Measurements from ENCODE around the gene OR8B3.
"Not testable (repeated sequence)": the region's sequence is repeated elsewhere in the genome, so short reads cannot be mapped to it uniquely, and the experiment has no call there.

The OR8B3 gene, protein sequence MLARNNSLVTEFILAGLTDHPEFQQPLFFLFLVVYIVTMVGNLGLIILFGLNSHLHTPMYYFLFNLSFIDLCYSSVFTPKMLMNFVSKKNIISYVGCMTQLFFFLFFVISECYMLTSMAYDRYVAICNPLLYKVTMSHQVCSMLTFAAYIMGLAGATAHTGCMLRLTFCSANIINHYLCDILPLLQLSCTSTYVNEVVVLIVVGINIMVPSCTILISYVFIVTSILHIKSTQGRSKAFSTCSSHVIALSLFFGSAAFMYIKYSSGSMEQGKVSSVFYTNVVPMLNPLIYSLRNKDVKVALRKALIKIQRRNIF

GRCh38 chr11:124398924-124399323 lies at the start of gene OR8B3:
OR8B3 (minus strand) TSS chr11:124399024; CDS start chr11:124397351, 1,673 bp downstream.
- DNase-seq (ENCODE audit: low read depth), result no peak

- DNase-seq (ENCODE audit: low read depth), result no peak
Observed at GRCh38 chr11:124446916-124447315, 48.1 kb upstream of the OR8B3 start.

GRCh38 chr11:124445646-124446150 lies 46.9 kb upstream of the OR8B3 start, which contains the start of gene OR8B8:
OR8B8 (minus strand) TSS chr11:124445696; CDS start chr11:124441085, 4,611 bp downstream.
- DNase-seq (ENCODE audit: low read depth), result no peak

- DNase-seq (ENCODE audit: low read depth), result no peak
Observed at GRCh38 chr11:124442847-124443246, 44.0 kb upstream of the OR8B3 start.

DNA sequence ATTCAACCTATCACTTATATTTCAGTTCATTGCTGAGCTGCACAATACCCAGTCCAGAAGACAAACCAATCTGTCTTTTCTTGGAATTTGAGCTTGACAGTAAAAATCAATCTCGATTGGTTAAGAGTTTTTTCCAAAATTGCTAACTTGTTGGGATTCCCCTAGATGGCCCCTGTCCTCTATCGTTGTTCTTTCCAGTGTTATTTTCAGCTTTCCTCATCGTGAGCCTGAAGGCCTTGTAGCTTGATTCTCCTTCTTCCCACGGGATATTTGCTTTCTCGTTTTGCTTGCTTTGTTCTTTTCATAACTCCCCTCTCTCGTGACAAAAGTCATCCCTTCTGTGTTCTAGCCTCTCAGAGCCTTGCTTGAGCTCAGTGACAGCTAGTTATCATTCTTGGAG lies 43.6 kb upstream of the OR8B3 start:
- no peak for DNase-seq (ENCODE audit: low read depth)

GRCh38 chr11:124441519-124441918 lies 42.7 kb upstream of the OR8B3 start:
- no peak for DNase-seq (ENCODE audit: low read depth)

- no peak for DNase-seq (ENCODE audit: low read depth)
Observed at GRCh38 chr11:124441081-124441480, 42.3 kb upstream of the OR8B3 start.

DNA sequence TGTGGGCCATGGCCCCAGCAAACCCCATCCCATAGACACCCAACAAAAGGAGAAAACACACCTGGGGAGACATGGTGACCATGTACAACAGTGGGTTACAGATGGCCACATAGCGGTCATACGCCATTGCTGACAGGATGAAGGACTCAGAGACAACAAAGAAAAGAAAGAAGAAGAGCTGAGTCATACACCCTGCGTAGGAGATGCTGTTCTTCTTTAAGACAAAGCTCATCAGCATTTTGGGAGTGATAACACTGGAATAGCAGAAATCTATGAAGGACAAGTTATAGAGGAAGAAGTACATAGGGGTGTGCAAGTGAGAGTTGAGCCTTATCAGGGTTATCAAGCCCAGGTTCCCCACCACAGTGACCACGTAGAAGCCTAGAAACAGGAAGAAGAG lies 41.8 kb upstream of the OR8B3 start:
- no peak for DNase-seq (ENCODE audit: low read depth)

DNA sequence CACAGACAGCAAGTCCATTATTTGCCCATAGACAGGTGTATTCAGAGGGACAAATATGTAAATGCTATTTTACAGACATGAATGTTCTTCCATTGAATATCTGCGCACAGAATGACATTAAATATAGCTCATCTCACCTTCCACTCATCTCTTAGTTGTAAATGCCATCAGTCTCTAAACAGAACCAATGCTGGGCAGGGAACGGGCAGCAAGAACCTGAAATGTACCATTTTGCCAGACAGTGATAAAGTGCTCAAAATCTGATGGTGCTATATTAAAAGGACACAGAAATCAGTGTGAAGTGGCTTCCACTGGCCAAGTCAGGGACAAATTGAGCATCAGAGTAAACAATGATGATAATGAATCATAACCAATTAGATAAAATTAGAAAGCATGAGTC lies 35.9 kb upstream of the OR8B3 start:
- DNase-seq (ENCODE audit: low read depth), result no peak

DNA sequence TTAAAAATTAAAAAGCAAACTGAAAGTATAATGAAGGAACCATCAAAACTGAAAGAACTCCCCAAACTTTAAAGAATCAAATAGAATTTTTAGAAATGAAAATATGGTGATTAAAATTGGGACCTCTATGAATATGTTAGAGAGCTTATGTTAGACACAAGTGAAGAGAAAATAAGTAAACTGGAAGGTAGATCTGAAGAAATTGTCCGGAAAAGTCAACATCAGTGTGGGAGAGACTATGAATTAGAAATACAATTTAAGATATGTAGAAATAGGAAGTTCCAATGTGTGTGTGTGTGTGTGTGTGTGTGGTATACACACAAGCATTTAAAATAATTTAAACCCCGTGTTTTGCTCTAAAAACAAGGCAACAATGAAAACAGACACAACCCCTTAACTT lies 30.8 kb upstream of the OR8B3 start:
- no peak for DNase-seq (ENCODE audit: low read depth)

- DNase-seq (ENCODE audit: low read depth), result no peak
Observed at GRCh38 chr11:124424384-124424921, 25.6 kb upstream of the OR8B3 start, which contains the start of gene OR8B4. OR8B4 (minus strand) TSS chr11:124424871; CDS start chr11:124424871, 0 bp downstream.

DNA sequence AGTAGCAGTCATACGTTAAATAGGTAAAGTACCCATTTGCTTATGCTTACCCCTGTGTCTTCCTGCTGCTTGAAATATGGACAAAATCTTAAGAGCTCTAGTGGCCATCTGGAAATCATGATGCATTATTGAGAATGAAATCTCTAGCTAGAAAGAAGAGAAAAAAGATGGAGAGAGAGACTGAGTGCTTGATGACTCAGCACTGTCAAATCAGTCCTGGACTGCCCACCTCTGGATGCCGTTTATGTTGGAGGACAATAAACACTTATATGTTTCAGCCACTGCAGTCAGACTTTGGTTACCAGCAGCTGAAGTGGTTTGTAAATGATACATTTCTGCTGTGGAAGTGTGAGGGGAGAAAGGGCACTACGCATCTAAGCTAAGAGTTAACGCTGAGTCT lies 22.2 kb upstream of the OR8B3 start:
- no peak for DNase-seq (ENCODE audit: low read depth)

GRCh38 chr11:124415356-124415923 lies 16.6 kb upstream of the OR8B3 start:
- DNase-seq (ENCODE audit: low read depth), result no peak

GRCh38 chr11:124409906-124410305 lies 11.1 kb upstream of the OR8B3 start:
- DNase-seq (ENCODE audit: low read depth), result no peak

- DNase-seq (ENCODE audit: low read depth), result no peak
Observed at GRCh38 chr11:124405581-124405980, 6.8 kb upstream of the OR8B3 start.

GRCh38 chr11:124403186-124403585 lies 4.4 kb upstream of the OR8B3 start:
- DNase-seq (ENCODE audit: low read depth), result not testable (repeated sequence)

- DNase-seq (ENCODE audit: low read depth), result no peak
Observed at GRCh38 chr11:124402326-124402922, 3.6 kb upstream of the OR8B3 start.

- DNase-seq (ENCODE audit: low read depth), result not testable (repeated sequence)
Observed at GRCh38 chr11:124396847-124397246, 2.0 kb downstream of the OR8B3 start.

DNA sequence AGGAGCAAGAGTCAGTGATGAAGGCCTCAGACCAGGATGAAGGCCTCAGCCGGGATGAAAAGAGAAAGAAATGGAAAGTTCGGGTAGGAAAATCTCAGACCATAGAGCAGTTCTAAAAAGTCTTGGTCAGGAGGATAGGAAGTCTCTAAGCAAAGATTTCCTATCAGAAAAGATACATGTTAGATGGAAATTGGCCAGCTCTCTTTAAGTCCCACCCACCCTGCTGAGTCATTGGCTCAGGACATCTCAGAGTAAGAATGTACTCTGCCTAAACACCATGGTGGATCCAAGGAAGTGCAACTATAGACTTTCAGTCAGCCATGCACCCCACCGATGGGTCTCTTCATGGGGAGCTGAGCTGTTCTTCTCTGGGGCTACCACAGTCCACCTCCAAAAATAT lies 4.4 kb downstream of the OR8B3 start:
- DNase-seq (ENCODE audit: low read depth), result no peak

- no peak for DNase-seq (ENCODE audit: low read depth)
Observed at GRCh38 chr11:124384399-124384798, 14.4 kb downstream of the OR8B3 start, which contains the start of gene OR8B2. OR8B2 (minus strand) TSS chr11:124384499; CDS start chr11:124383343, 1,156 bp downstream.

- not testable (repeated sequence) for DNase-seq (ENCODE audit: low read depth)
Observed at GRCh38 chr11:124382857-124383256, 16.0 kb downstream of the OR8B3 start.

DNA sequence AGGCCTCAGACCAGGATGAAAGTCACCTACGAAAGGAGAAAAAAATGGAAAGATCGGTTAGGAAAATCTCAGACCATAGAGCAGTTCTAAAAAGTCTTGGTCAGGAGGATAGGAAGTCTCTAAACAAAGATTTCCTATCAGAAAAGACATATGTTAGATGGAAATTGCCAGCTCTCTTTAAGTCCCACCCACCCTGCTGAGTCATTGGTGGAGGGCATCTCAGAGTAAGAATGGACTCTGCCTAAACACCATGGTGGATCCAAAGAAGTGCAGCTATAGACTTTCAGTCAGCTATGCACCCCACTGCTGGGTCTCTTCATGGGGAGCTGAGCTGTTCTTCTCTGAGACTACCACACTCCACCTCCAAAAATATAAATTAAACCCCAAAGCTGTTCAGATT lies 18.2 kb downstream of the OR8B3 start:
- no peak for DNase-seq (ENCODE audit: low read depth)

- no peak for DNase-seq (ENCODE audit: low read depth)
Observed at GRCh38 chr11:124376280-124376679, 22.5 kb downstream of the OR8B3 start.

Measured in activated T-helper 1 cell treated with Interleukin-2 at 50 U/mL for 16 hours (primary cell).